Endothelial cell of umbilical vein (primary cell): ENCODE results near the gene PLCD1.

Experiments
- EZH2 ChIP-seq: IDR thresholded peaks from 2 replicates; pipeline ENCODE4 v1.6.1; 2012; ENCODE audit warnings: borderline replicate concordance, low read depth, mild to moderate bottlenecking, moderate library complexity, low read length, inconsistent platforms; ENCODE audit not compliant: severe bottlenecking
- FOS ChIP-seq: IDR thresholded peaks from 2 replicates; pipeline ENCODE4 v1.6.1; 2011; ENCODE audit warnings: mild to moderate bottlenecking, low read length, moderate library complexity, borderline replicate concordance; ENCODE audit not compliant: insufficient read depth
- GATA2 ChIP-seq: IDR thresholded peaks from 2 replicates; pipeline ENCODE4 v1.7.0; 2011; ENCODE audit warnings: low read depth, mild to moderate bottlenecking, moderate library complexity, mixed read lengths, low read length; ENCODE audit not compliant: insufficient read length, insufficient read depth
- JUN ChIP-seq: IDR thresholded peaks from 2 replicates; pipeline ENCODE4 v1.6.1; 2011; ENCODE audit warnings: borderline replicate concordance, low read depth; ENCODE audit not compliant: insufficient read length, insufficient read depth
- POLR2A ChIP-seq: IDR thresholded peaks from 2 replicates; pipeline ENCODE4 v1.6.1; 2012; ENCODE audit warnings: low read depth, mild to moderate bottlenecking, control low read depth, low read length
- POLR2AphosphoS5 ChIP-seq: IDR thresholded peaks from 2 replicates; pipeline ENCODE4 v1.6.1; 2012; ENCODE audit warnings: low read depth, mild to moderate bottlenecking, control low read depth, low read length, moderate library complexity; ENCODE audit not compliant: insufficient read depth
- TF ChIP-seq, protein P1 (sequence below), 2 donors: IDR thresholded peaks; 1 replicate in 1 of 2; 2 replicates in 1 of 2; pipeline ENCODE4 v1.5.1; 2011; ENCODE audit warnings: low read length in 2 of 2, mild to moderate bottlenecking in 2 of 2, moderate library complexity in 2 of 2, control low read depth in 1 of 2, inconsistent platforms in 1 of 2, low read depth in 1 of 2; ENCODE audit not compliant: insufficient read depth in 1 of 2; ENCODE audit errors: extremely low read depth in 1 of 2
- TF ChIP-seq, protein P2 (sequence below): IDR thresholded peaks from 2 replicates; pipeline ENCODE4 v1.6.1; 2011; ENCODE audit not compliant: insufficient read depth, insufficient read length

DNA sequence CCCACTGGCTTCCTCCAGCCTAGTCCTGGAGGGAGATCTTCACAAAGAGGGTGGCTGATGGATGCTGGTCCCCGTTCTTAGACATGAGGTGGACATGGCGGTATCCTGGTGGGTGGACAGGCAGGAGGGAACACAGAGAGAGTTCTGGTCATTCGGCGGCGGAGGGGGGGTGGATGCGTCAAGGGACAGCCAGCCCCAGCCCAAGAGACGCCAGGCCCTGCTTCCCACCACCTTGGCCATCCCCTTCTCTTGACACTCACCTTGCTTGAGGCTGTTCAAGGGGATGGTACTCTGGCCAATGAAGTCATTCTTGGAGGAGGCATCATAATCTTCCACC lies 21.7 kb downstream of the PLCD1 start:
- TF ChIP-seq, protein P1, sequence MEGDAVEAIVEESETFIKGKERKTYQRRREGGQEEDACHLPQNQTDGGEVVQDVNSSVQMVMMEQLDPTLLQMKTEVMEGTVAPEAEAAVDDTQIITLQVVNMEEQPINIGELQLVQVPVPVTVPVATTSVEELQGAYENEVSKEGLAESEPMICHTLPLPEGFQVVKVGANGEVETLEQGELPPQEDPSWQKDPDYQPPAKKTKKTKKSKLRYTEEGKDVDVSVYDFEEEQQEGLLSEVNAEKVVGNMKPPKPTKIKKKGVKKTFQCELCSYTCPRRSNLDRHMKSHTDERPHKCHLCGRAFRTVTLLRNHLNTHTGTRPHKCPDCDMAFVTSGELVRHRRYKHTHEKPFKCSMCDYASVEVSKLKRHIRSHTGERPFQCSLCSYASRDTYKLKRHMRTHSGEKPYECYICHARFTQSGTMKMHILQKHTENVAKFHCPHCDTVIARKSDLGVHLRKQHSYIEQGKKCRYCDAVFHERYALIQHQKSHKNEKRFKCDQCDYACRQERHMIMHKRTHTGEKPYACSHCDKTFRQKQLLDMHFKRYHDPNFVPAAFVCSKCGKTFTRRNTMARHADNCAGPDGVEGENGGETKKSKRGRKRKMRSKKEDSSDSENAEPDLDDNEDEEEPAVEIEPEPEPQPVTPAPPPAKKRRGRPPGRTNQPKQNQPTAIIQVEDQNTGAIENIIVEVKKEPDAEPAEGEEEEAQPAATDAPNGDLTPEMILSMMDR (IDR thresholded peaks at IDR 0.05; ENCODE audit: extremely low read depth in 1 of 2, insufficient read depth in 1 of 2, low read depth in 1 of 2, low read length in 2 of 2): no peak
- TF ChIP-seq POLR2AphosphoS5 (no peak), EZH2 (no peak), POLR2A (no peak), JUN (no peak), FOS (no peak), GATA2 (no peak)
- TF ChIP-seq, protein P2, sequence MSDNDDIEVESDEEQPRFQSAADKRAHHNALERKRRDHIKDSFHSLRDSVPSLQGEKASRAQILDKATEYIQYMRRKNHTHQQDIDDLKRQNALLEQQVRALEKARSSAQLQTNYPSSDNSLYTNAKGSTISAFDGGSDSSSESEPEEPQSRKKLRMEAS: no peak
